Aorta (tissue), 5 donors: ENCODE measurements around the gene VIPR2. TPM values are rescaled to one million over a fixed set of nuclear protein-coding genes. Genes with fewer than 3 reads are reported as not detected.
"Not testable (repeated sequence)": the region's sequence is repeated elsewhere in the genome, so short reads cannot be mapped to it uniquely, and the experiment has no call there.

ENCODE experiments used
- ATAC-seq: fragments of 200-7000 bp; cut with Tn5 transposase; one replicate; pipeline ENCODE4 v1.9.1; 2022; ENCODE audit warnings: moderate library complexity; ENCODE audit not compliant: low FRiP score
- DNase-seq, 2 donors: peaks; one replicate each; pipeline ENCODE4 v3.0.0-alpha.2; 2020
- H3K27ac ChIP-seq, 2 donors: one replicate each; pipeline ENCODE4 v1.5.1; 2013; ENCODE audit warnings: low read length in 2 of 2, mild to moderate bottlenecking in 2 of 2, moderate library complexity in 2 of 2, control low read depth in 1 of 2, inconsistent platforms in 1 of 2, low read depth in 1 of 2
- H3K27me3 ChIP-seq, 2 donors: one replicate each; pipeline ENCODE4 v1.6.1; 2013; ENCODE audit warnings: control low read depth in 1 of 2, low read length in 1 of 2, mild to moderate bottlenecking in 1 of 2, moderate library complexity in 1 of 2; ENCODE audit not compliant: insufficient read depth in 2 of 2, control insufficient read depth in 1 of 2
- H3K36me3 ChIP-seq, 2 donors: one replicate each; pipeline ENCODE4 v1.6.1; 2013; ENCODE audit warnings: control low read depth in 1 of 2, low read length in 1 of 2, mild to moderate bottlenecking in 1 of 2; ENCODE audit not compliant: insufficient read depth in 2 of 2, control insufficient read depth in 1 of 2
- H3K4me1 ChIP-seq, 2 donors: one replicate each; pipeline ENCODE4 v1.6.1; 2013; ENCODE audit warnings: low read length in 2 of 2, control low read depth in 1 of 2, mild to moderate bottlenecking in 1 of 2, moderate library complexity in 1 of 2; ENCODE audit not compliant: insufficient read depth in 2 of 2, control insufficient read depth in 1 of 2
- H3K4me3 ChIP-seq, 2 donors: one replicate each; pipeline ENCODE4 v1.5.1; 2013; ENCODE audit warnings: low read length in 2 of 2, control low read depth in 1 of 2, mild to moderate bottlenecking in 1 of 2
- H3K9me3 ChIP-seq: one replicate; pipeline ENCODE4 v1.6.1; 2013; ENCODE audit warnings: mild to moderate bottlenecking, low read length; ENCODE audit not compliant: control insufficient read depth
- WGBS, 2 donors: extraction: QIAGEN DNeasy Blood & Tissue Kit; methylation state at CpG; one replicate each; pipeline ENCODE4 v1.1.7; 2013; 5-methylcytosine and 5-hydroxymethylcytosine counted together
- intact Hi-C, 2 donors: fragments of 100-400 bp; cut with DNase I; formaldehyde crosslinking; loops; one replicate each; pipeline versions ENCODE4 v1.14.2 to v1.15.0; 2022
- polyA plus RNA-seq, 2 donors: library from polyadenylated mRNA; stranded (reverse); fragments of 200-250 nt; gene quantifications; one replicate each; pipeline ENCODE4 v1.2.3, GENCODE V29; 2013
- total RNA-seq, 2 donors: library from RNA; stranded (reverse); fragmentation: NEBNext Ultra II Directional; extraction: Animal tissue kit (Norgen Biotek cat#: 25700); gene quantifications; one replicate each; pipeline ENCODE4 v1.2.1, GENCODE V29; 2021
- donor health status: healthy with polysubstance abuse.
- donor health status: Bipolar disorder and iron deficiency.
- donor health status: DM: no; HTN: no; CAD: no.
- donor health status: DM: no; HTN: no; CAD: no.
- donor health status: DM: yes; HTN: yes; CAD: no.

Gene VIPR2
- total and polyA plus RNA-seq, 4 donors, result 3.3 to 14.1 (median 11.5) TPM

DNA sequence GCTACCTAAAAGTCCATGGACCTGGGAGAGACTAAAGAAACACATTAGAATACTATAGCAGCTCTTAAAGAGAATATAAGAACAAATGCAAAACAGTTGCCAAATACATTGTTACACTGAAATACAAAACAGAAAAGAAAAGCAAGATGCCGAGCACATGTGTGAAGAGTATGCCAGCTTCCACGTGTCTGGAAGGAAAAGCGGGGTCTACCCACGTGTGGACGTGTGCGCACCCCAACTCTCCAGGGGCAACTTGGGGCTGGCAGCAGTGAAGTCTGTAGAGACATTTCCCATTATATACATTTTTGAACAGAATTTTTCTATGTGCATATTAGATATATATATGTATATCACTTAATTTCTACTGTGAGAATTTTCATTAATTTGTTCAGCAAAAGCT lies 6.2 kb downstream of the VIPR2 start:
- H3K36me3 ChIP-seq, result peaks cover 0 to 1% of the 10 kb centered on the region in 2 donors
- DNase-seq, result peak in 1 of 2 donors; percentile 4
- no peaks in the 10 kb centered on the region for H3K9me3 ChIP-seq
- H3K4me1 ChIP-seq, result no peaks in the 10 kb centered on the region
- intact Hi-C loops, result no loop called here
- WGBS, 2 donors, result 94% methylated on average over 6 of the region's 6 CpGs
- H3K27me3 ChIP-seq, result no peaks in the 10 kb centered on the region
- no peak overlapping the region for H3K27ac ChIP-seq
- no peak for ATAC-seq
- no peak overlapping the region for H3K4me3 ChIP-seq

DNA sequence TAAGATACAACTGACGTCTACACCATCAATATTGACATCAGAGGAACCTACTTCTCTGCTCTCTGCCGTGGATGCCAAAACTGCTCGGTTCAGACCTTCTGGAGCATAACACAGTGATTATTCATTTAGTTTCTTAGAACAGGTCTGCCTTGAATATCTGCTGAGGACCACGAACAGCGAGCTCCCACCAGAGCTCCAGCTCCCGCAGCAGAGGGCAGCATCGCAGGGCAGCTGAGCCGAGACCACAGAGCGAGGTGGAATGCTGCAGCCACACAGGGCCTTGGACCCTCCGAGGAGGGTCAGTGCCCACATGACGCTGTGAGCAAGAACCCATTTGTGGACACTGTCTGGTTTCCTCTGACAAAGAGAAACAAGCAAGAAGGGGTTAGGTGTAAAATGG lies 6.8 kb downstream of the VIPR2 start:
- ATAC-seq (no peak), DNase-seq (peak in 1 of 2 donors; percentile 28)
- Histone ChIP-seq H3K36me3 (peaks cover 0 to 1% of the 10 kb centered on the region in 2 donors), H3K27ac (no peak overlapping the region), H3K27me3 (no peaks in the 10 kb centered on the region), H3K4me3 (no peak overlapping the region), H3K4me1 (no peaks in the 10 kb centered on the region), H3K9me3 (no peaks in the 10 kb centered on the region)
- intact Hi-C loops, result no loop called here
- whole genome bisulfite sequencing, 2 donors, result 88 to 89% methylated on average over 11 of the region's 11 CpGs

GRCh38 chr7:159136846-159137245 lies 7.8 kb downstream of the VIPR2 start:
- Histone ChIP-seq H3K27ac (no peak overlapping the region), H3K4me1 (no peaks in the 10 kb centered on the region), H3K4me3 (no peak overlapping the region), H3K27me3 (no peaks in the 10 kb centered on the region), H3K36me3 (peaks cover 0 to 1% of the 10 kb centered on the region in 2 donors), H3K9me3 (no peaks in the 10 kb centered on the region)
- intact Hi-C loops, result no loop called here
- whole genome bisulfite sequencing, 2 donors, result 76 to 78% methylated on average over 6 of the region's 6 CpGs
- ATAC-seq (no peak), DNase-seq (peak in 1 of 2 donors; percentile 59)

DNA sequence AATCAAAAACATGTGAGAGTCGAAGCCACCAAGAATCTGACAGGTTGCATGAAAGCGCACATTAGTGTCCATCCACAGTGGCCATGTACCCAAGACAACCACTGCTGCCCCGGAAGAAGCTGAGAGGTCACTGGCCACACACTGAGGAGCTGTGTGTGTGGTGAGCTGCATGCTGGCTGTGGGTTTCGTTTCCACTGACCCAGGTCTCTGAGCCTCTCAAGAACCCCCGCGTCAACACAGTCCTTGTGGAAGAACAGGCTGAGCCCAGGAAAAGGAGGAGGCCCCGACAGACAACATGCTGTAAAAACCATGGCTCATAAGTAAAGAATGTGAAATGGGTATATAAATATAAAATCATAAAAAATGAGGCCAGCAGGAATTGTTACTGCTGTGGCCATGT lies 8.2 kb downstream of the VIPR2 start:
- ATAC-seq, result no peak
- WGBS, 2 donors, result 72 to 84% methylated on average over 7 of the region's 7 CpGs
- H3K36me3 ChIP-seq, result peaks cover 0 to 1% of the 10 kb centered on the region in 2 donors
- no peaks in the 10 kb centered on the region for H3K4me1 ChIP-seq
- intact Hi-C loops, result no loop called here
- H3K4me3 ChIP-seq, result no peak overlapping the region
- H3K9me3 ChIP-seq, result no peaks in the 10 kb centered on the region
- no peak for DNase-seq
- H3K27me3 ChIP-seq, result no peaks in the 10 kb centered on the region
- H3K27ac ChIP-seq, result no peak overlapping the region

- 93 to 96% methylated on average over 8 of the region's 8 CpGs for WGBS, 2 donors
- Histone ChIP-seq H3K4me1 (no peaks in the 10 kb centered on the region), H3K27me3 (no peaks in the 10 kb centered on the region), H3K36me3 (peaks cover 0 to 1% of the 10 kb centered on the region in 2 donors), H3K27ac (no peak overlapping the region), H3K9me3 (no peaks in the 10 kb centered on the region), H3K4me3 (no peak overlapping the region)
- no peak for ATAC-seq
- intact Hi-C loops, result no loop called here
- peak in 1 of 2 donors; percentile 15 for DNase-seq
These were observed 8.7 kb downstream of the VIPR2 start for GRCh38 chr7:159136013-159136412.

DNA sequence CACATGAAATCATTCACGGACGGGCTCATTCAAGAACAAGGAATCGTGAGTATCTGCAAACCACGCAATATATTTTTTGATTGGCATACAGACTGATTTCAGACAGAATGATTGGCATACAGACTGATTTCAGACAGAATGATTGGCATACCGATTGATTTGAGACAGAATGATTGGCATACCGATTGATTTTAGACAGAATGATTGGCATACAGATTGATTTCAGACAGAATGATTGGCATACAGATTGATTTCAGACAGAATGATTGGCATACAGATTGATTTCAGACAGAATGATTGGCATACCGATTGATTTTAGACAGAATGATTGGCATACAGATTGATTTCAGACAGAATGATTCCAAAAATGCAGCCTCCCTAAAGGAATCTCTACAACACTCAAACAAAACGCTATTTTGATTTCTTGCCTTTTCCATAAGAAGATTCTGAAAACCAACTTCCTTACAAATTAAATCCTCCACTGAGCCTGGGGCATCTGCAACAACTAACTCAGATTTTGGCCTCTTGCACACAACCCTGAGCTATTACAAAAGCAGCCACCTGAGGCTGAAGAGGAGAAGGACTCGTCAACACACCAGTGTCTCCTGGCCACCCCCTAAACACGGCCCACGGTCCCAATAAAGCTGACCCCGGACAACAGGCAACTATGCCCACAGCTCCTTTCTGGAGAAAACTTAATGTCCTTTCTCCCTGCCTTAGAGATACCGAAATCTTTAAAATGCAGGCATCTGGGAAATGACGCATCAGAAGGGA lies 11.8 kb downstream of the VIPR2 start:
- ATAC-seq (peak; percentile 50), DNase-seq (peak in 1 of 2 donors; percentile 33)
- H3K27ac ChIP-seq, H3K4me1 ChIP-seq, H3K27me3 ChIP-seq, H3K9me3 ChIP-seq, H3K4me3 ChIP-seq, H3K36me3 ChIP-seq, intact Hi-C loops: not testable (repeated sequence)
- WGBS, 2 donors, result 82 to 90% methylated on average over 11 to 13 of the region's 14 CpGs

- no peak overlapping the region for H3K4me3 ChIP-seq
- no peaks in the 10 kb centered on the region for H3K4me1 ChIP-seq
- DNase-seq (peak in 1 of 2 donors; percentile 33), ATAC-seq (no peak)
- WGBS, 2 donors, result 92% methylated on average over 8 of the region's 8 CpGs
- intact Hi-C loops, result no loop called here
- no peaks in the 10 kb centered on the region for H3K9me3 ChIP-seq
- H3K27me3 ChIP-seq, result no peaks in the 10 kb centered on the region
- no peak overlapping the region for H3K27ac ChIP-seq
- no peaks in the 10 kb centered on the region for H3K36me3 ChIP-seq
These were observed 13.8 kb downstream of the VIPR2 start for GRCh38 chr7:159130820-159131219.

DNA sequence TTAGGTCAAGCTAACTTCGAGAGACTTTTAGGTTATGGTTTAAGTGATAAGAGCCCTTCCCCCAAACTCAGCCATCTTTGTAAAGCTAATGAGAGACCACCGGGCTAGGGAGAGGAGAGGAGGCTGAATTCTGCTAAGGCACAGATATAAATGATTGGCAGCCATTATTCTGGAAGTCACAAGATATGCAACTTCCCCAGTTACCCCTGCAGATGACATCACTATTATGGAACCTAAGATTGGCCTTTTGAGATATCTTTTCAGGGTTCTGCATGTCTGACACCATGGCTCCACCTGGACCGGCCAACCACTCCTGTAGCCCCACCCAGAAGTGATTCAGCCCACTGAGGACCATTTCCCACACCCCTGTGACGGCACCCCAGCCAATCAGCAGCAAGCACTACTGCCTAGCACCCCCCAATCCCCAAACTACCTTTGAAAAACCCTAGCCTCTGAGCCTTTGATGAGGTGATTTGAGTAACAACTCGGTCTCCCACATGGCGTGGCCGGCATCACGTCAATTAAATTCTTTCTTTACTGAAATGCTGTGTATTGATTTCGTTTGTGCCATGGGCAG lies 14.4 kb downstream of the VIPR2 start:
- Histone ChIP-seq H3K27me3 (no peaks in the 10 kb centered on the region), H3K36me3 (no peaks in the 10 kb centered on the region), H3K4me1 (no peaks in the 10 kb centered on the region), H3K4me3 (no peak overlapping the region), H3K9me3 (no peaks in the 10 kb centered on the region), H3K27ac (no peak overlapping the region)
- DNase-seq, result peak in 1 of 2 donors; percentile 37
- intact Hi-C loops, result no loop called here
- 95 to 96% methylated on average over 9 of the region's 9 CpGs for WGBS, 2 donors
- ATAC-seq, result no peak

DNA sequence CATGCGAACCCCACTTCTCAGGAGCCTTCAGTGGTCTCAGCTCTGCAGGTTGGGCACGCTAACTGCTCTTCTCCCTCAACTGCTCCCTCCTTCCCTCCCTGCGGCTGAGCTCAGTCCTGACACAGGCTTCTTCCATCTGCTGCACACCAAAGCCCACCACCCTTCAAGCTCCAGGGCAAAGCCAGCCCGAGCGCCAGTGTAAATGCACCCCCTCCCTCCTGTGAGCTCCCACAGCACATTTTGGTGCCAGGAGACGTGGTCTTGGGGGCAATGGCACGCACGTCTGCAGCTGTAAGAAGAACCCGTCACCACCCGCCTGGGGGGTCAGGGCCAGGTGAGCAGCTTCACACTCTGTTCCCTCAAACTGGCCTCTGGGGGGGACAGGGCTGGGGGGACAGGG lies 15.9 kb downstream of the VIPR2 start:
- WGBS, 2 donors, result 90 to 96% methylated on average over 10 of the region's 10 CpGs
- Histone ChIP-seq H3K36me3 (no peaks in the 10 kb centered on the region), H3K27ac (no peak overlapping the region), H3K4me1 (no peaks in the 10 kb centered on the region), H3K27me3 (no peaks in the 10 kb centered on the region), H3K9me3 (no peaks in the 10 kb centered on the region), H3K4me3 (no peak overlapping the region)
- peak in 1 of 2 donors; percentile 66 for DNase-seq
- ATAC-seq, result no peak
- intact Hi-C loops, result no loop called here
